ENCODE data around the gene NOB1. TPM values are rescaled to one million over a fixed set of nuclear protein-coding genes. Genes with fewer than 3 reads are reported as not detected.

NOB1 gene
- total RNA-seq, 1 experiment from 2014 or later = 172 TPM

DNA sequence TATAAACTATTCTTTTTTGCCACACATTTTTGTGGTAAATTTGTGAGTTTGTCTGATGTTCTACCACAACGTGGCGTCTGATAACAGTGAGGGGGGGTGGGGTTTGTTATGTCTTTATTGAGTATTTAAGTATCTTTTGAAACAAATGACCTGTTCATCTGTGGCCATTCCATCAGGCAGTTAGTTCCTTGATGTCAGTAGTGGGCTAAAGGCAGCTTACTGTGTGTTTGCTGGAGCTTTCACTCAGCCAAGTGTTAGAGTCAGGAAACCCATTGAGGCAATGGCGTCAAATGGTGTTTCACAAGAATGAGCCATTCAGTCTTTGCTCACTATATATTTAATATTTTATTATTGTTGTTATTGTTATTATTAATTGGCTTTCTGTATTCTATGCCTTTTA, 56.3 kb downstream of the NOB1 start:
- RAD21 ChIA-PET (ENCODE audit: low non-redundant PET in 1 of 2, low total read pairs in 2 of 2, uncharacterized antibody in 2 of 2, unreplicated experiment in 2 of 2) = no interaction called here
- Histone ChIP-seq H3K27me3 (ENCODE audit: insufficient read depth, low read length) (no peaks in the 10 kb centered on the region), H3K79me2 (ENCODE audit: insufficient read depth, low read length) (peaks cover 90% of the 10 kb centered on the region), H3K9me3 (ENCODE audit: control insufficient read depth in 1 of 2, insufficient read depth in 1 of 2, low read depth in 1 of 2, low read length in 2 of 2) (no peaks in the 10 kb centered on the region), H3K36me3 (ENCODE audit: control insufficient read depth in 1 of 2, insufficient read depth in 2 of 2, low read length in 2 of 2) (peaks cover 48 to 61% of the 10 kb centered on the region in 2 experiments), H3K9ac (ENCODE audit: low read length) (no peak overlapping the region), H2AFZ (ENCODE audit: low read depth, low read length, poor library complexity, severe bottlenecking) (no peak overlapping the region), H3K4me2 (ENCODE audit: low read length) (no peak overlapping the region), H3K9me2 (ENCODE audit: insufficient read depth) (no peaks in the 10 kb centered on the region), H4K20me1 (ENCODE audit: insufficient read depth) (0 out of 2 replicates have a peak, but pooled peaks cover 8% of the 10 kb centered on the region), H3K4me3 (replicated peaks in 1 of 2; ENCODE audit: low read depth in 1 of 2, low read length in 2 of 2) (no peak overlapping the region), H3K27ac (ENCODE audit: low read depth, low read length) (no peak overlapping the region), H3K4me1 (ENCODE audit: control insufficient read depth in 1 of 2, insufficient read depth in 2 of 2, low read length in 2 of 2) (peaks cover 0 to 3% of the 10 kb centered on the region in 2 experiments; a peak in 1 of 4 replicates)
- TF ChIP-seq EGR1 (IDR thresholded peaks at IDR 0.05; ENCODE audit: low read depth) (no peak), SRF (IDR thresholded peaks at IDR 0.05; ENCODE audit: low read depth) (no peak), RAD21 (IDR thresholded peaks at IDR 0.05; ENCODE audit: low read depth) (no peak), EZH2phosphoT487 (IDR thresholded peaks at IDR 0.05; ENCODE audit: borderline replicate concordance) (no peak), YY1 (IDR thresholded peaks at IDR 0.05; ENCODE audit: extremely low read depth, insufficient replicate concordance, low read depth, low read length) (no peak), ZNF274 (IDR thresholded peaks at IDR 0.05; ENCODE audit: low read depth, low read length) (no peak), TCF7L2 (IDR thresholded peaks at IDR 0.05; ENCODE audit: borderline replicate concordance, extremely low read depth, insufficient read depth, insufficient read length) (no peak), POLR2AphosphoS5 (IDR thresholded peaks at IDR 0.05; ENCODE audit: low read depth, low read length) (no peak), JUND (IDR thresholded peaks at IDR 0.05) (no peak), POLR2A (IDR thresholded peaks at IDR 0.05; ENCODE audit: borderline replicate concordance, extremely low read depth, insufficient read depth, insufficient read length) (no peak), FOSL1 (IDR thresholded peaks at IDR 0.05; ENCODE audit: low read depth) (no peak)
- TF ChIP-seq, protein P1, sequence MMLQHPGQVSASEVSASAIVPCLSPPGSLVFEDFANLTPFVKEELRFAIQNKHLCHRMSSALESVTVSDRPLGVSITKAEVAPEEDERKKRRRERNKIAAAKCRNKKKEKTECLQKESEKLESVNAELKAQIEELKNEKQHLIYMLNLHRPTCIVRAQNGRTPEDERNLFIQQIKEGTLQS (IDR thresholded peaks at IDR 0.05) = no peak
- TF ChIP-seq, protein P2, sequence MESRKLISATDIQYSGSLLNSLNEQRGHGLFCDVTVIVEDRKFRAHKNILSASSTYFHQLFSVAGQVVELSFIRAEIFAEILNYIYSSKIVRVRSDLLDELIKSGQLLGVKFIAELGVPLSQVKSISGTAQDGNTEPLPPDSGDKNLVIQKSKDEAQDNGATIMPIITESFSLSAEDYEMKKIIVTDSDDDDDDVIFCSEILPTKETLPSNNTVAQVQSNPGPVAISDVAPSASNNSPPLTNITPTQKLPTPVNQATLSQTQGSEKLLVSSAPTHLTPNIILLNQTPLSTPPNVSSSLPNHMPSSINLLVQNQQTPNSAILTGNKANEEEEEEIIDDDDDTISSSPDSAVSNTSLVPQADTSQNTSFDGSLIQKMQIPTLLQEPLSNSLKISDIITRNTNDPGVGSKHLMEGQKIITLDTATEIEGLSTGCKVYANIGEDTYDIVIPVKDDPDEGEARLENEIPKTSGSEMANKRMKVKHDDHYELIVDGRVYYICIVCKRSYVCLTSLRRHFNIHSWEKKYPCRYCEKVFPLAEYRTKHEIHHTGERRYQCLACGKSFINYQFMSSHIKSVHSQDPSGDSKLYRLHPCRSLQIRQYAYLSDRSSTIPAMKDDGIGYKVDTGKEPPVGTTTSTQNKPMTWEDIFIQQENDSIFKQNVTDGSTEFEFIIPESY (IDR thresholded peaks at IDR 0.05; ENCODE audit: extremely low read depth, insufficient replicate concordance, low read length) = no peak
- TF ChIP-seq, protein P3, sequence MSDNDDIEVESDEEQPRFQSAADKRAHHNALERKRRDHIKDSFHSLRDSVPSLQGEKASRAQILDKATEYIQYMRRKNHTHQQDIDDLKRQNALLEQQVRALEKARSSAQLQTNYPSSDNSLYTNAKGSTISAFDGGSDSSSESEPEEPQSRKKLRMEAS (IDR thresholded peaks at IDR 0.05) = no peak
- TF ChIP-seq, protein P4, sequence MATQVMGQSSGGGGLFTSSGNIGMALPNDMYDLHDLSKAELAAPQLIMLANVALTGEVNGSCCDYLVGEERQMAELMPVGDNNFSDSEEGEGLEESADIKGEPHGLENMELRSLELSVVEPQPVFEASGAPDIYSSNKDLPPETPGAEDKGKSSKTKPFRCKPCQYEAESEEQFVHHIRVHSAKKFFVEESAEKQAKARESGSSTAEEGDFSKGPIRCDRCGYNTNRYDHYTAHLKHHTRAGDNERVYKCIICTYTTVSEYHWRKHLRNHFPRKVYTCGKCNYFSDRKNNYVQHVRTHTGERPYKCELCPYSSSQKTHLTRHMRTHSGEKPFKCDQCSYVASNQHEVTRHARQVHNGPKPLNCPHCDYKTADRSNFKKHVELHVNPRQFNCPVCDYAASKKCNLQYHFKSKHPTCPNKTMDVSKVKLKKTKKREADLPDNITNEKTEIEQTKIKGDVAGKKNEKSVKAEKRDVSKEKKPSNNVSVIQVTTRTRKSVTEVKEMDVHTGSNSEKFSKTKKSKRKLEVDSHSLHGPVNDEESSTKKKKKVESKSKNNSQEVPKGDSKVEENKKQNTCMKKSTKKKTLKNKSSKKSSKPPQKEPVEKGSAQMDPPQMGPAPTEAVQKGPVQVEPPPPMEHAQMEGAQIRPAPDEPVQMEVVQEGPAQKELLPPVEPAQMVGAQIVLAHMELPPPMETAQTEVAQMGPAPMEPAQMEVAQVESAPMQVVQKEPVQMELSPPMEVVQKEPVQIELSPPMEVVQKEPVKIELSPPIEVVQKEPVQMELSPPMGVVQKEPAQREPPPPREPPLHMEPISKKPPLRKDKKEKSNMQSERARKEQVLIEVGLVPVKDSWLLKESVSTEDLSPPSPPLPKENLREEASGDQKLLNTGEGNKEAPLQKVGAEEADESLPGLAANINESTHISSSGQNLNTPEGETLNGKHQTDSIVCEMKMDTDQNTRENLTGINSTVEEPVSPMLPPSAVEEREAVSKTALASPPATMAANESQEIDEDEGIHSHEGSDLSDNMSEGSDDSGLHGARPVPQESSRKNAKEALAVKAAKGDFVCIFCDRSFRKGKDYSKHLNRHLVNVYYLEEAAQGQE (IDR thresholded peaks at IDR 0.05; ENCODE audit: low read depth) = no peak
- intact Hi-C loops (cut with micrococcal nuclease) = no loop called here
- POLR2A ChIA-PET = no interaction called here
- no TSS peak for BruUV-seq (replicated peaks)
- DNase-seq (ENCODE audit: low read depth, low spot score) = no peak
- CTCF ChIA-PET = interaction anchor here (1.1 kb wide), 1 partner anchor 11 kb away, joined by 3 read pairs; no protein-coding TSS in a partner anchor
- ATAC-seq = no peak
